Limb (tissue), 2 donors: ENCODE data around the gene ADGB.
A peak's percentile ranks its signal among the peaks of the same experiment; 100 is the strongest.
"Not testable (repeated sequence)": the region's sequence is repeated elsewhere in the genome, so short reads cannot be mapped to it uniquely, and the experiment has no call there.

Experiments
- DNase-seq, 2 donors: peaks; one replicate each; pipeline ENCODE4 v3.0.0-alpha.2; 2016; ENCODE audit errors: extremely low spot score in 2 of 2

Gene ADGB

GRCh38 chr6:146598772-146599405 lies at the start of gene ADGB:
ADGB (plus strand) TSS chr6:146598972; CDS start chr6:146599041, 69 bp downstream.
- DNase-seq, result peak; percentile 53 to 77

- no peak for DNase-seq
Observed at GRCh38 chr6:146550911-146551310, 47.9 kb upstream of the ADGB start.

- no peak for DNase-seq
Observed at GRCh38 chr6:146551545-146551944, 47.2 kb upstream of the ADGB start.

- DNase-seq, result no peak
Observed at GRCh38 chr6:146553377-146554135, 45.2 kb upstream of the ADGB start.

GRCh38 chr6:146560607-146561006 lies 38.2 kb upstream of the ADGB start:
- DNase-seq, result no peak

DNA sequence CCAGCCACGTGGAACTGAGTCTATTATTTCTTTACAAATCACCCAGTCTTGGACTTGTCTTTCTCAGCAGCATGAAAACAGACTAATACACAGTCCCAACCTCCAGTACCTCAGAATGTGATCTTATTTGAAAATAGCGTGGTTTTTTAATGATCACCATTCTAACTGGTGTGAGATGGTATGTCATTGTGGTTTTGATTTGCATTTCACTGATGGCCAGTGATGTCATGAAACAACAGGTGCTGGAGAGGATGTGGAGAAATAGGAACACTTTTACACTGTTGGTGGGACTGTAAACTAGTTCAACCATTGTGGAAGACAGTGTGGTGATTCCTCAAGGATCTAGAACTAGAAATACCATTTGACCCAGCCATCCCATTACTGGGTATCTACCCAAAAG lies 32.1 kb upstream of the ADGB start:
- not testable (repeated sequence) for DNase-seq

- DNase-seq, result not testable (repeated sequence)
Observed at GRCh38 chr6:146568619-146569018, 30.2 kb upstream of the ADGB start.

DNA sequence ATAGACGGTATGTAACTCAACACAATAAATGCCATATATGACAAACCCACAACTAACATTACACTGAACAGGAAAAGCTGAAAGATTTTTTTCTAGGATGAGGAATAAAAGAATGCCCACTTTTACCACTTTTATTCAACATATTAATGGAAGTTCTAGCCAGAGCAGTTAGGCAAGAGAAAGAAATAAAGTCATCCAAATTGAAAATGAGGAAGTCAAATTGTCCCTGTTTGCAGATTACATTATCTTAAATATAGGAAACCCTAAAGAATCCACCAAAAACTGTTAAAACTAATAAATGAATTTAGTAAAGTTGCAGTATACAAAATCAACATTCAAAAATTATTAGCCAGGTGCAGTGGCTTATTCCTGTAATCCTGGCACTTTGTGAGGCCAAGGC lies 24.6 kb upstream of the ADGB start:
- no peak for DNase-seq

DNA sequence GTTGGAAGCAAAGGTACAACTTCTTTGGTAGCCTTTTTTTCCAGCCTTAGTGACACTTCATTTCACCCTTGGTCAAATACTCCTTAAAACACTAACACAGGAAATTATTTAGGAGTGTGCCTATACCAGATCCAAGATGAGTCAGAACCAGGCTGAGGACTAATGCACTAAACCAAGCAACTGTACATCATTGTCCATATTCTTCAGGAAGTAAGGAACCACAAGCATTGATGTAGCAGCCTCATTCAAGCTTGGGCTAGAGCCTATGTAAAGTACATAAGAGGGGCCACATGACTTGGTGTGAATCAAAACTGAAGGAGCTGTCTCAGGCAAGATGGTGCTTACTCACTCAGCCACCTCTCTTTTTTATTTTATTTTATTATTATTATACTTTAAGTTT lies 20.7 kb upstream of the ADGB start:
- DNase-seq, result no peak

DNA sequence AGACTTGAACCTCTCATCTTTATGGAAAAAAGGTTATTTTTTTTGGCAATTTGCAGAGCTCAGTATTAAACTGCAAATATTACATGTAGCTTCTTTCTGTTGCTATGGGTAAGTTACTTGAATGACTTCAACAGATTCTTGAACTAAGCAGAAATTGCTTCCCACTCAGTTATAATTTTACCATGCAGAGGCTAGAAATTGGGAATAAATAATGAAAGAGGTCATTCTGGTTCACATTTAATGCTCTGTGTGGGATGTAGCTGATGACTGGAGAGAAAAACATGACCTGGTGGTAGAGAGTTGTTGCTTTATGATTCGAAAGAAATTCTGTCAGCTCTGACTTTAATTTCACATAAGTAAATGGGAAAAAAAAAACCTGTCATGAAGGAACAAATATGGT lies 16.8 kb upstream of the ADGB start:
- DNase-seq, result no peak

- no peak for DNase-seq
Observed at GRCh38 chr6:146582857-146583256, 15.9 kb upstream of the ADGB start.

GRCh38 chr6:146583966-146584365 lies 14.8 kb upstream of the ADGB start:
- DNase-seq, result no peak

DNA sequence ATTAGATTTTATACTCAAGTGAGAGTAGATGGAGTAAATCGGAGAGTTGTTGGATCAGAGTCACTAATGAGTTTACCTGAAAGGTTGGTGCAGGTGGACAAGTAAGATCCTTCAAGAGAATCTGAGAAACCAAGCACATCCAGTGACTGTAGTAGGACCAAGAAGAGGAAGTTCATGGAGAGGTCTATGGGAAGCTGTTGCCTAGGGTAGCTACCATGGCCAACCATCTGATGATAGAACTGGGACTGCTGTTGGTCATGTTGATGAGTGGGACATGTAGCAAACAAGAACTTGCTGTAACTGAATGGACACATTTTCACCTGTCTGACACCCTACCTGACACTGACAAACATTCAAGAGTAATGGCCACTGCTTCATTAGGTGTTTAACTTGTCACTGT lies 11.3 kb upstream of the ADGB start:
- no peak for DNase-seq

DNA sequence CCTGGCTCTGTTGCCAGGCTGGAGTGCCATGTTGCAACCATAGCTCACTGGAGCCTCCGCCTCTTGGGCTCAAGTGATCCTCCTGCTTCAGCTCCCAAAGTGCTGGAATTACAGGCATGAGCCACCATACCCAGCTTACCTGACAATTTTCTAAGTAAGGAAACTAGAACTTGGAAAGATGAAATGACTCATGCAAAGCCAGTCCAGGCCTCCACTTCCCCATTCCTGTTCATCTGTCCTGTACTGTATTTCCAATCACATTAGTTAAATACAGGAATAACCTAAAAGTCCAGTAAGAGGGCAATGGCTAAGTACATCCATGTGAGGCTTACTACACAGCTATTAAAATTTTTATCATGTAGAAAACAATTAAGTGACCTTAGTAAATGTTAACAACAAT lies 8.3 kb upstream of the ADGB start:
- no peak for DNase-seq

DNA sequence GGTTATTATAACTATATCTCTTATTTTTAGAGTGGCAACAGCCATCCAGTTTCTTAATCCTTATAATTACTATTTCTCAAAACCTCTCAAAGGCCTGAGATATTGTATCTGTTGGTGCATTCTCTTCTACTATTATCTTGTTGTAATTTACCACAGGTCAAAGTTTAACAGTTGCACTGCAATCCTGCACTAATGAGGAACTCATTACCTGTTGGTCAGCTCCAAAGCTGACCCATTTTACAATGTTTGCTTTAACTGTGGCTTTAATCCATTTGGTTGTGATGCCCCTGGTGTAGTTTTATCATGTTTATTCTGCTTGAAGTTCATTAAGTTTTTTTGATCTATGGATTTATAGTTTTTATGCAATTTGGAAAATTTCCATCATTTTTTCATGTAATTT lies 6.3 kb upstream of the ADGB start:
- DNase-seq, result no peak

- no peak for DNase-seq
Observed at GRCh38 chr6:146593986-146594385, 4.8 kb upstream of the ADGB start.

- DNase-seq, result no peak
Observed at GRCh38 chr6:146594495-146594894, 4.3 kb upstream of the ADGB start.

DNA sequence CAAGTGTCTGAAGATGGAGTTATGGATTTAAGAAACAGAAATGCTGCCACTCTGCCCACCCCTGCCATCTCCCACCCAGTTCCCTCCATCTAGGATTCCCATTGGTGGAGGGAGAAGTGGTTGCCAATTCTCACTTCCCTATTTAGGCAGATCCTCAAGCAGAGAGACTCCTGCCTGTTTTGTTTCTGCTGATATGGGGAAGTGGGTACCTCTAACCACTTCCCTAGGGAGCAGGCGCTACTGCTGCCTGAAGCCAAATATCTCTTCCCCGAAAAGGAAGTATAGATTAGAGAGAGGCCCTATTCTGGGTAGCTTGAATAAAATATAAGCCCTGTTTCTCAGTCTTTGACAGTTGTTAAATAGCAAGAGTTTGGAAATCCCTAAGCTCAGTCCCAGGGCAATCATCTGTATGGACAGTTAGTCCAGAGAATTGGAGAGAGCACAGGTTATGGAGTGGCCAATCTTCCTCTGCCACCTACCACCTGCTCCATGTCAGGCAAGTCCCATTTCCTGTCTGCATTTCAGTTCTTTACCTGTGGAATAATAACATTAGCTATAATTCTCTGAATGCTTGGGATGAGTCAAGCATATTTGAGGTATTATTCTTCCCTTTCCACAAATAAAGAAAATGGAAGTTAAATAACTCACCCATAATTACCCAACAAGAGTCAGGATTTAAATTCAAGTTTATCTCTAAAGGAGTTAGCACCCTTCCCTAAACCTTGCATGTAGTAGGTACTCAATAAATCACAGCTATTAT lies 2.6 kb upstream of the ADGB start:
- DNase-seq, result no peak

DNA sequence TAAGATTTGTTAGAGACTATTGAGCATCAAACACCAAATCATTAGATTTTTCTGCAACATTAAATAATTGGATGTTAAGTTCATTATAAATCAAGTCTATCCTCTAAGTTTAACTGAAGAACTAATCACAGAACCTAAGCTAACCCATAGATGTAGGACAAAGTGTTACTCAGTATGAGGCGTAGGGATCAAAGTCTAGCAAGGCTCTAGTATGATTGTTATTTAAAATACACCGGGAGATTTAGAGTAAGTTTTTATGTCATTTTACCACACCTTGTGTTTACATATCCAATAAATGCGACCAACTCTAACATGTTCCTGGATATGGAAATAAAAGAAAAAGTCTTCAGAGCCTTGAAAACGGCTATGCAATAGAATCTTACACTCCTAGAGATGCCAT lies 2.6 kb downstream of the ADGB start:
- DNase-seq, result no peak

DNA sequence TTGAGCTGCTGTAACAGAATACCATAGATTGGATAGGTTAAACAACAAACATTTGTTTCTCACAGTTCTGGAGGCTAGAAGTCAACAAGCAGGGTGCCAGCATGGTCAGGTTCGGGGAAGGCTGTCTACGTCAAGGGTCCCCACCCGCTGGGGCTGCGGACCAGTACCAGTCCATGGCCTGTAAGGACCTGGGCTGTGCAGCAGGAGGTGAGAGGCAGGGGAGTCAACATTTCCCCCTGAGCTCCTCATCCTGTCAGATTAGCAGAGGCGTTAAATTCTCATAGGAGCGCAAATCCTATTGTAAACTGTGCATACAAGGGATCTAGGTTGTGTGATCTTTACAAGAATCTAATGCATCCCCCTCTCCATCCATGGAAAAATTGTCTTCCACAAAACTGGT lies 3.8 kb downstream of the ADGB start:
- DNase-seq, result no peak

GRCh38 chr6:146613947-146614346 lies 15.2 kb downstream of the ADGB start:
- no peak for DNase-seq

- no peak for DNase-seq
Observed at GRCh38 chr6:146620655-146621054, 21.9 kb downstream of the ADGB start.

GRCh38 chr6:146628350-146628749 lies 29.6 kb downstream of the ADGB start:
- no peak for DNase-seq
